GM12891 (cell line): ENCODE results near the gene GPSM3.

Experiments
- DNase-seq: peaks from one replicate; pipeline ENCODE4 v3.0.0; 2011; ENCODE audit warnings: low spot score; ENCODE audit not compliant: insufficient read length
- FAIRE-seq: peaks from 2 replicates; lab custom pipeline; 2011; peaks lifted over from hg19 to GRCh38; lab: Jason Lieb, UNC
- PAX5 ChIP-seq: IDR thresholded peaks from 2 replicates; pipeline ENCODE4 v1.6.1; 2011; ENCODE audit warnings: low read length, moderate library complexity, mild to moderate bottlenecking; ENCODE audit not compliant: insufficient read depth, severe bottlenecking
- POLR2A ChIP-seq: IDR thresholded peaks from 2 replicates; pipeline ENCODE4 v1.6.1; 2011; ENCODE audit warnings: low read depth, low read length, control low read depth
- POLR2AphosphoS5 ChIP-seq: IDR thresholded peaks from 2 replicates; pipeline ENCODE4 v1.6.1; 2011; ENCODE audit warnings: low read depth, low read length, control low read depth
- POU2F2 ChIP-seq: IDR thresholded peaks from 2 replicates; pipeline ENCODE4 v1.6.1; 2011; ENCODE audit warnings: low read depth, mild to moderate bottlenecking, control low read depth, low read length, moderate library complexity
- SPI1 ChIP-seq: IDR thresholded peaks from 2 replicates; pipeline ENCODE4 v1.6.1; 2011; ENCODE audit warnings: low read depth, low read length, control low read depth
- TAF1 ChIP-seq: IDR thresholded peaks from 2 replicates; pipeline ENCODE4 v1.6.1; 2011; ENCODE audit warnings: low read depth, low read length, control low read depth

The GPSM3 gene

GRCh38 chr6:32175322-32175710, 17.1 kb downstream of the GPSM3 start:
- no peak for TF ChIP-seq POLR2A
- TF ChIP-seq SPI1, result no peak
- TF ChIP-seq PAX5, result no peak
- no peak for TF ChIP-seq POLR2AphosphoS5
- TF ChIP-seq TAF1, result no peak
- no peak for TF ChIP-seq POU2F2
- DNase-seq (no peak), FAIRE-seq (no peak)

- FAIRE-seq, result no peak
- TF ChIP-seq POLR2A, result no peak
- no peak for TF ChIP-seq POLR2AphosphoS5
- TF ChIP-seq TAF1, result no peak
- no peak for TF ChIP-seq PAX5
- TF ChIP-seq SPI1, result no peak
- no peak for TF ChIP-seq POU2F2
Observed at GRCh38 chr6:32174416-32174815, 18.0 kb downstream of the GPSM3 start.

GRCh38 chr6:32173051-32173727, 19.3 kb downstream of the GPSM3 start:
- no peak for DNase-seq
- no peak for FAIRE-seq
- 0 out of 2 replicates have a peak, but pooled peaks have one; percentile 3 for TF ChIP-seq SPI1
- no peak for TF ChIP-seq PAX5

More at GRCh38 chr6:32174416-32174815, 18.0 kb downstream of the GPSM3 start:
- DNase-seq, result no peak

GRCh38 chr6:32171234-32171633, 21.2 kb downstream of the GPSM3 start:
- TF ChIP-seq POLR2A (no peak), SPI1 (no peak), POU2F2 (no peak), TAF1 (no peak), PAX5 (no peak), POLR2AphosphoS5 (no peak)
- no peak for FAIRE-seq
- no peak for DNase-seq

GRCh38 chr6:32170294-32170693, 22.1 kb downstream of the GPSM3 start:
- no peak for DNase-seq
- FAIRE-seq, result no peak
- TF ChIP-seq POU2F2 (no peak), POLR2A (no peak), TAF1 (no peak)

GRCh38 chr6:32168807-32169591, 23.4 kb downstream of the GPSM3 start:
- DNase-seq, result no peak
- no peak for TF ChIP-seq PAX5
- no peak for TF ChIP-seq TAF1
- no peak for TF ChIP-seq SPI1
- TF ChIP-seq POLR2AphosphoS5, result no peak
- no peak for TF ChIP-seq POLR2A
- TF ChIP-seq POU2F2, result no peak
- no peak for FAIRE-seq

GRCh38 chr6:32168350-32168749, 24.1 kb downstream of the GPSM3 start:
- DNase-seq, result no peak
- no peak for FAIRE-seq
- TF ChIP-seq TAF1 (no peak), PAX5 (no peak), POLR2AphosphoS5 (no peak), POLR2A (no peak), SPI1 (no peak), POU2F2 (no peak)

- FAIRE-seq (no peak), DNase-seq (no peak)
- no peak for TF ChIP-seq PAX5
- TF ChIP-seq POU2F2, result no peak
- no peak for TF ChIP-seq TAF1
- TF ChIP-seq SPI1, result no peak
- TF ChIP-seq POLR2AphosphoS5, result no peak
- TF ChIP-seq POLR2A, result no peak
Observed at GRCh38 chr6:32167761-32168262, 24.6 kb downstream of the GPSM3 start.

- FAIRE-seq (no peak), DNase-seq (no peak)
- TF ChIP-seq POLR2AphosphoS5, result no peak
Observed at GRCh38 chr6:32167154-32167760, 25.2 kb downstream of the GPSM3 start.
